ENCODE data around the gene F10. TPM values are rescaled to one million over a fixed set of nuclear protein-coding genes. Genes with fewer than 3 reads are reported as not detected.
"Not testable (repeated sequence)": the region's sequence is repeated elsewhere in the genome, so short reads cannot be mapped to it uniquely, and the experiment has no call there.

Gene F10
- total and polyA plus RNA-seq, 10 donors = 1.6 to 6.4 (median 2.9) TPM

GRCh38 chr13:113110048-113110851 lies 12.3 kb upstream of the F10 start:
- TF ChIP-seq POLR2A (IDR thresholded peaks at IDR 0.05) = no peak
- peak in 1 of 3 donors; percentile 22 for TF ChIP-seq POLR2AphosphoS5 (IDR thresholded peaks at IDR 0.05)
- intact Hi-C loops (cut with DNase I; ENCODE audit: low total_unique reads) = no loop called here
- Histone ChIP-seq H3K36me3 (no peaks in the 10 kb centered on the region), H3K27me3 (replicated peaks in 1 of 7) (peaks cover 0 to 40% (median 21%) of the 10 kb centered on the region in 7 donors), H3K4me1 (peaks cover 9 to 18% (median 15%) of the 10 kb centered on the region in 6 donors), H3K9me3 (no peaks in the 10 kb centered on the region), H3K4me3 (peak overlapping the region; percentile 25 to 68 (median 40)), H3K27ac (no peak overlapping the region)
- DNase-seq = peak; percentile 59
- 2 to 11% (median 3%) methylated on average over 35 to 99 of the region's 99 CpGs for WGBS, 5 donors

DNA sequence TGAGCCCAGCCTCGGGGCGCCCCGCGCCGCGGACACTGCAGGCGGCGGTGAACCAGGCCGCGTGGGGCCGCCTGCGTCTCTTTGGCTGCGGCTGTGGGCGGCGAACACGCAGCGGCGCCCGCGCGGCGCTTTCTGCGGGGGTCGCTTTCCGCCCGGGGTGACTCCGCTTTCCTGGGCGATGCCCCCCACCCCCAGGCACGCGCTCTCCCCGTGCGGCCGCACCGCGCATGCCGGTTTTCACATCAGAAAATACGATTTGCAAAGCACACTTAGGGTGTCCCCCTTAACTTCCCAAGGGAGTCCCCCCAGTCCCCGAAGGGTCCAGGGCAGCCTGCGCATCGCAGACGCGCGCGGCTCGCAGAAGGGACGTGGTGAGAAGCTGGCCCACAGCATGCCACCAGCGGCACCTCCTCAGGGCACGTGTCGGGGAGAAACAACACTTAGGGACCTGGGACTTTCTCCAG lies 11.7 kb upstream of the F10 start:
- peaks cover 9 to 18% (median 15%) of the 10 kb centered on the region in 6 donors for H3K4me1 ChIP-seq
- intact Hi-C loops (cut with DNase I; ENCODE audit: low total_unique reads) = no loop called here
- H3K36me3 ChIP-seq = no peaks in the 10 kb centered on the region
- peaks cover 0 to 36% (median 21%) of the 10 kb centered on the region in 7 donors for H3K27me3 ChIP-seq (replicated peaks in 1 of 7)
- DNase-seq = no peak
- H3K9me3 ChIP-seq = no peaks in the 10 kb centered on the region
- peak overlapping the region in 7 of 8 donors; percentile 25 to 68 (median 41) for H3K4me3 ChIP-seq
- no peak overlapping the region for H3K27ac ChIP-seq
- WGBS, 5 donors = 20 to 28% (median 24%) methylated on average over 32 to 49 of the region's 49 CpGs
- TF ChIP-seq CTCF (IDR thresholded peaks at IDR 0.05 in 8 of 11, conservative IDR thresholded peaks at IDR 0.05 in 3 of 11) (no peak), POLR2A (IDR thresholded peaks at IDR 0.05) (no peak), POLR2AphosphoS5 (IDR thresholded peaks at IDR 0.05) (no peak)

GRCh38 chr13:113111821-113112220 lies 10.8 kb upstream of the F10 start:
- Histone ChIP-seq H3K27me3 (replicated peaks in 1 of 7) (peaks cover 0 to 34% (median 21%) of the 10 kb centered on the region in 7 donors), H3K4me1 (peaks cover 9 to 18% (median 15%) of the 10 kb centered on the region in 6 donors)
- H3K27ac ChIP-seq; H3K4me3 ChIP-seq; H3K9me3 ChIP-seq; intact Hi-C loops (cut with DNase I; ENCODE audit: low total_unique reads); H3K36me3 ChIP-seq: not testable (repeated sequence)
- WGBS, 5 donors = 83 to 94% (median 89%) methylated on average over 5 of the region's 5 CpGs
- peak; percentile 34 for DNase-seq

DNA sequence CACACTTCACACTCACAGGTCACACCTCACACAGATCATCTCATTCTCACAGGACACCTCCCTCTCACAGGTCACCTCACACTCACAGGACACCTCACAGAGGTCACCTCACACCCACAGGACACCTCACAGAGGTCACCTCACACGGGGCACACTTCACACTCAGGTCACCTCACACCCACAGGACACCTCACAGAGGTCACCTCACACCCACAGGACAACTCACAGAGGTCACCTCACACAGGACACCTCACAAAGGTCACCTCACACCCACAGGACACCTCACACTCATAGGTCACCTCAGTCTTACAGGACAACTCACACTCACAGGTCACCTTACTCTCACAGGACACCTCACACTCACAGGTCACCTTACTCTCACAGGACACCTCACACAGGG lies 10.1 kb upstream of the F10 start:
- Histone ChIP-seq H3K27me3 (replicated peaks in 1 of 7) (peaks cover 0 to 31% (median 21%) of the 10 kb centered on the region in 7 donors), H3K4me1 (peaks cover 9 to 18% (median 15%) of the 10 kb centered on the region in 6 donors)
- H3K27ac ChIP-seq; H3K4me3 ChIP-seq; DNase-seq; intact Hi-C loops (cut with DNase I; ENCODE audit: low total_unique reads); H3K36me3 ChIP-seq; H3K9me3 ChIP-seq: not testable (repeated sequence)
- WGBS, 5 donors = 58 to 85% (median 77%) methylated on average over 1 of the region's 1 CpG

DNA sequence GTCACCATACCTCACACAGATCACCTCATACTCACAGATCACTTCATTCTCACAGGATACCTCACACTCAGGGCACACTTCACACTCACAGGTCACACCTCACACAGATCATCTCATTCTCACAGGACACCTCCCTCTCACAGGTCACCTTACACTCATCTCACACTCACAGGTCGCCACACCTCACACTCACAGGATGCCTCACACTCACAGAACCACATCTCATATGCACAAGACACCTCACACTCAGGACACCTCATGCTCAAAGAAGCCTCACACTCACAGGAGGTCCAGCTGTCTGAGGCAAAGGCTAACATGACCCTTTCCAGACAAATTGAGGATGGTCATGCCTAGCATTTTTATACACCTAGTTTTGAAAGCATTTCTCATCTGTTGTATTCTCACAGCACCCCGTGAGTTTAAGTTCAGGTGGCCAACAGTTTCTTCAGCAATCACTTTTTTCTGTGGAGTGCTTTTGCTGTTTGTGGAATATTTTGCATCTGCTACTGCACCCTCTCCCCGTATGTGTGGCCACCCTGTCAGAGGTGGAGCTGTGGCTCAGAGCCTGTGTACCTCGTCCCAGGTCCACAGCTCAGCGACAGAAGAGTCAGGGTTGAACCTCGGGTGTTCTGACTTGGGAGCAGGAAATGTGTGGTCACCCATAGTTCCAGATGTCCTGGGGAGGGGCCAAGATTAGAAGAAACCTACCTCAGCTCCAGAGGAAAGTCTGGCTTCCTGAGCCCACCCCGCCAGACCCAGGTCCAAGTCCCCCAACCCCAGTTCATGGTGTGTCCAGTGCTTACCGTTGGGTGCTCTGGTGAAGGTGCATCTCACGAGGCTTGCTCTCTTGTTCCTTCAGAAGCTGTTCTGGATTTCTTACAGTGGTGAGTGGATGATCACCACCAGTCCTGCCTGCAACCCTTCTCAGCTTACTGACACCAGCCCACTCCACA lies 9.4 kb upstream of the F10 start:
- WGBS, 5 donors = 28 to 42% (median 39%) methylated on average over 8 to 9 of the region's 9 CpGs
- peaks cover 9 to 18% (median 15%) of the 10 kb centered on the region in 6 donors for H3K4me1 ChIP-seq
- no peak overlapping the region for H3K4me3 ChIP-seq
- no peaks in the 10 kb centered on the region for H3K9me3 ChIP-seq
- H3K27ac ChIP-seq = no peak overlapping the region
- DNase-seq = peak; percentile 56
- H3K36me3 ChIP-seq = no peaks in the 10 kb centered on the region
- intact Hi-C loops (cut with DNase I; ENCODE audit: low total_unique reads) = no loop called here
- H3K27me3 ChIP-seq (replicated peaks in 1 of 7) = peaks cover 0 to 32% (median 21%) of the 10 kb centered on the region in 7 donors
- no peak for TF ChIP-seq CTCF (IDR thresholded peaks at IDR 0.05 in 8 of 11, conservative IDR thresholded peaks at IDR 0.05 in 3 of 11)
- no peak for TF ChIP-seq POLR2A (IDR thresholded peaks at IDR 0.05)
- no peak for TF ChIP-seq POLR2AphosphoS5 (IDR thresholded peaks at IDR 0.05)
